ENCODE measurements around the gene COX6B2. TPM values are rescaled to one million over a fixed set of nuclear protein-coding genes. Genes with fewer than 3 reads are reported as not detected.

Gene COX6B2
- total RNA-seq, 1 donor from 2014 or later: 0.50 TPM

DNA sequence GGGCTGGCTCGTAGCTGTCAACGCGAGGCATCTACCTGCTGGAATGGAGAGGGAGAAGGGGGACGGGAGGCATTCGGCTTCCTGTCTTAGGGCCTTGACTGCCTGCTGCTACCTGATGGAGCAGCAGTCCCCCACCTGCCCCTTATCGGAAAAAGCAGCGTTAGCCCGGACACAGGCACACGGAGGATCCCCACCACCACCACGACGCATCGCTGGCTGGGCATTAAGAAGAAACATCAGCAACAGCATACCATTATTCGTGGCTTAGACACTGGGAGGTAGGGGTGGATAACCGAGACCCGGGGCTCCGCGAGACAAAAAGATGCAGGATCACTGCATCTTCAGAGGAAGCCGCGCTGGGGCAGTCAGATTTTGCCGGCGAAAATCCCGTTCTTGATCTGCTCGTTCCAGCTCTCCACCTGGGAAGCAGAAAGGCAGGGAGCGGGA is 1.1 kb downstream of the COX6B2 start:
- Histone ChIP-seq H4K20me1 (ENCODE audit: insufficient read depth, low read length) (peaks cover 11% of the 10 kb centered on the region), H3K27me3 (ENCODE audit: insufficient read depth, low read length) (peaks cover 17% of the 10 kb centered on the region), H3K9ac (ENCODE audit: low read length) (peak overlapping the region; percentile 43), H3K4me3 (ENCODE audit: insufficient read depth, low read depth, low read length) (peak overlapping the region; percentile 17), H3K27ac (ENCODE audit: low read depth, low read length) (no peak overlapping the region), H3K79me2 (ENCODE audit: insufficient read depth, low read length) (no peaks in the 10 kb centered on the region), H3K9me3 (ENCODE audit: insufficient read depth, low read depth, low read length) (no peaks in the 10 kb centered on the region), H2AFZ (ENCODE audit: low read depth, low read length) (peak overlapping the region; percentile 81), H3K4me1 (ENCODE audit: insufficient read depth, low read length) (peaks cover 10% of the 10 kb centered on the region), H3K36me3 (ENCODE audit: insufficient read depth, low read length) (no peaks in the 10 kb centered on the region), H3K4me2 (ENCODE audit: low read length) (peak overlapping the region; percentile 82)
- Mint-ChIP-seq H3K4me3 (ENCODE audit: unreplicated experiment) (peak overlapping the region; percentile 79), H3K27ac (ENCODE audit: unreplicated experiment) (no peak overlapping the region), H3K4me1 (ENCODE audit: low read depth, unreplicated experiment) (peaks cover 1% of the 10 kb centered on the region), H3K36me3 (ENCODE audit: low read depth, unreplicated experiment) (peaks cover 6% of the 10 kb centered on the region), H3K9me3 (ENCODE audit: unreplicated experiment) (peaks cover 6% of the 10 kb centered on the region), H3K27me3 (ENCODE audit: low read depth, unreplicated experiment) (peaks cover 58% of the 10 kb centered on the region)
- no peak for FAIRE-seq
- DNase-seq (ENCODE audit: low read depth): no peak
- TF ChIP-seq EZH2 (IDR thresholded peaks at IDR 0.05; ENCODE audit: insufficient read depth, low read length): no peak
- TF ChIP-seq, protein P1, sequence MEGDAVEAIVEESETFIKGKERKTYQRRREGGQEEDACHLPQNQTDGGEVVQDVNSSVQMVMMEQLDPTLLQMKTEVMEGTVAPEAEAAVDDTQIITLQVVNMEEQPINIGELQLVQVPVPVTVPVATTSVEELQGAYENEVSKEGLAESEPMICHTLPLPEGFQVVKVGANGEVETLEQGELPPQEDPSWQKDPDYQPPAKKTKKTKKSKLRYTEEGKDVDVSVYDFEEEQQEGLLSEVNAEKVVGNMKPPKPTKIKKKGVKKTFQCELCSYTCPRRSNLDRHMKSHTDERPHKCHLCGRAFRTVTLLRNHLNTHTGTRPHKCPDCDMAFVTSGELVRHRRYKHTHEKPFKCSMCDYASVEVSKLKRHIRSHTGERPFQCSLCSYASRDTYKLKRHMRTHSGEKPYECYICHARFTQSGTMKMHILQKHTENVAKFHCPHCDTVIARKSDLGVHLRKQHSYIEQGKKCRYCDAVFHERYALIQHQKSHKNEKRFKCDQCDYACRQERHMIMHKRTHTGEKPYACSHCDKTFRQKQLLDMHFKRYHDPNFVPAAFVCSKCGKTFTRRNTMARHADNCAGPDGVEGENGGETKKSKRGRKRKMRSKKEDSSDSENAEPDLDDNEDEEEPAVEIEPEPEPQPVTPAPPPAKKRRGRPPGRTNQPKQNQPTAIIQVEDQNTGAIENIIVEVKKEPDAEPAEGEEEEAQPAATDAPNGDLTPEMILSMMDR (IDR thresholded peaks at IDR 0.05; ENCODE audit: insufficient read depth, low read depth, low read length): no peak

DNA sequence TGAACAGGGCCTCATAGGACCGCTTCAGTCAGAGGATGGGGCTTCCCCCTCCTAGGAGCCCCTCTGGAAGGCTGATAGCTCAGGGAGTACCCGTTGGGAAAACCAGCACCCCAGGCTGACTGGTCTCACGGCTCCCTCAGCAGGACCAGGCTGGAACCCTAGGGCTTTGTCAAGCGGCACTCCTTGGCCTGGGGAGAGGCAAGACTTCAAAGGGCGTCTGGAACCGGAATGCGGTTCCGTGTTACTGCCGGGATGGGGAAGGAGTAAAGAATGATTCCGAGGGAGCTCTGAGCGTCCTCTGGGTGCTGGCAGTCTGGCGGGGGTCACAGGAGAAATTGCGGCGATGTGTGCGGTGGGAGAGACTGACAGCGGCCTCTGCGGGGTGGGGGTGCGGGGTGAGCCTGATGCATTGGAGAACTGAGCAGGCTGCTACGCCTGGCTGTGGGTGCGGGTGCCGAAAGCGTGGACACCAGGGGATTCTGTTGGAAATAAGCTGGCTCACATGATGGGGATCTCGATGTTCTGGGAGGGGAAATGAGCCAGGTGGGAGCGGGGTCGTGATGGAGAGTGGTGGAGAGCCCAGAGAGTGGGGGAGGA is 1.9 kb downstream of the COX6B2 start:
- Mint-ChIP-seq H3K27ac (ENCODE audit: unreplicated experiment) (peak overlapping the region; percentile 47), H3K9me3 (ENCODE audit: unreplicated experiment) (peaks cover 6% of the 10 kb centered on the region), H3K4me1 (ENCODE audit: low read depth, unreplicated experiment) (peaks cover 4% of the 10 kb centered on the region), H3K4me3 (ENCODE audit: unreplicated experiment) (peak overlapping the region; percentile 61), H3K36me3 (ENCODE audit: low read depth, unreplicated experiment) (peaks cover 10% of the 10 kb centered on the region), H3K27me3 (ENCODE audit: low read depth, unreplicated experiment) (peaks cover 52% of the 10 kb centered on the region)
- H4K20me1 ChIP-seq (ENCODE audit: insufficient read depth, low read length): peaks cover 11% of the 10 kb centered on the region
- H3K27me3 ChIP-seq (ENCODE audit: insufficient read depth, low read length): peaks cover 17% of the 10 kb centered on the region
- TF ChIP-seq EZH2 (IDR thresholded peaks at IDR 0.05; ENCODE audit: insufficient read depth, low read length): no peak
- TF ChIP-seq, protein P1 (IDR thresholded peaks at IDR 0.05; ENCODE audit: insufficient read depth, low read depth, low read length): no peak
- H3K36me3 ChIP-seq (ENCODE audit: insufficient read depth, low read length): no peaks in the 10 kb centered on the region
- no peak overlapping the region for H3K4me2 ChIP-seq (ENCODE audit: low read length)
- no peak overlapping the region for H3K27ac ChIP-seq (ENCODE audit: low read depth, low read length)
- H3K9ac ChIP-seq (ENCODE audit: low read length): no peak overlapping the region
- DNase-seq (ENCODE audit: low read depth): no peak
- no peak overlapping the region for H2AFZ ChIP-seq (ENCODE audit: low read depth, low read length)
- no peak for FAIRE-seq
- no peaks in the 10 kb centered on the region for H3K9me3 ChIP-seq (ENCODE audit: insufficient read depth, low read depth, low read length)
- no peaks in the 10 kb centered on the region for H3K79me2 ChIP-seq (ENCODE audit: insufficient read depth, low read length)
- H3K4me1 ChIP-seq (ENCODE audit: insufficient read depth, low read length): peaks cover 10% of the 10 kb centered on the region
- no peak overlapping the region for H3K4me3 ChIP-seq (ENCODE audit: insufficient read depth, low read depth, low read length)

DNA sequence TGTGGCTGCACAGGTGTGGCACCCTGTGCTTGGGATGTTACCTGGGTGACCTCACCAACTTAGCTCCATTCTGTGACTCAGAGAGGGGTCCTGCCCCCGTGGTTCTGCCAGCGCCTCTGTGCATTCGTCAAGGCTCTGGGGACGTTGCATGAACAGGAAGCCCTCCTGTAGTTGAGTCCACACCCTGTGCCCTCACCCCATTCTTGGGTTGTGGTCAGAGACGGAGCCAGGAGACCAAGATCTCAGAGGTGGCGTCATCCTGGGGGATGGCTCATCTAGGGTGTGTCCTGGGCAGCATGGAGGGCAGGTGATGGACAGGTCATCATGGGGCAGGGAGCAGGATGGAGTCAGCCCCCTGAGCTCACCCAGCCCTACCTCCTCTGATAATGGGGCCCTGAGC is 2.5 kb downstream of the COX6B2 start:
- H3K27ac Mint-ChIP-seq (ENCODE audit: unreplicated experiment): no peak overlapping the region
- FAIRE-seq (no peak), DNase-seq (ENCODE audit: low read depth) (no peak)
- no peak for TF ChIP-seq EZH2 (IDR thresholded peaks at IDR 0.05; ENCODE audit: insufficient read depth, low read length)
- TF ChIP-seq, protein P1 (IDR thresholded peaks at IDR 0.05; ENCODE audit: insufficient read depth, low read depth, low read length): no peak
- H3K9ac ChIP-seq (ENCODE audit: low read length): no peak overlapping the region
- peaks cover 4% of the 10 kb centered on the region for H3K4me1 Mint-ChIP-seq (ENCODE audit: low read depth, unreplicated experiment)
- no peaks in the 10 kb centered on the region for H3K9me3 ChIP-seq (ENCODE audit: insufficient read depth, low read depth, low read length)
- H3K9me3 Mint-ChIP-seq (ENCODE audit: unreplicated experiment): peaks cover 4% of the 10 kb centered on the region
- H3K79me2 ChIP-seq (ENCODE audit: insufficient read depth, low read length): no peaks in the 10 kb centered on the region
- H4K20me1 ChIP-seq (ENCODE audit: insufficient read depth, low read length): peaks cover 11% of the 10 kb centered on the region
- H3K4me2 ChIP-seq (ENCODE audit: low read length): no peak overlapping the region
- no peak overlapping the region for H2AFZ ChIP-seq (ENCODE audit: low read depth, low read length)
- peaks cover 17% of the 10 kb centered on the region for H3K27me3 ChIP-seq (ENCODE audit: insufficient read depth, low read length)
- peaks cover 10% of the 10 kb centered on the region for H3K4me1 ChIP-seq (ENCODE audit: insufficient read depth, low read length)
- peaks cover 47% of the 10 kb centered on the region for H3K27me3 Mint-ChIP-seq (ENCODE audit: low read depth, unreplicated experiment)
- peaks cover 10% of the 10 kb centered on the region for H3K36me3 Mint-ChIP-seq (ENCODE audit: low read depth, unreplicated experiment)
- no peak overlapping the region for H3K4me3 ChIP-seq (ENCODE audit: insufficient read depth, low read depth, low read length)
- no peak overlapping the region for H3K4me3 Mint-ChIP-seq (ENCODE audit: unreplicated experiment)
- H3K36me3 ChIP-seq (ENCODE audit: insufficient read depth, low read length): no peaks in the 10 kb centered on the region
- H3K27ac ChIP-seq (ENCODE audit: low read depth, low read length): no peak overlapping the region

All from astrocyte (in vitro differentiated cells and primary cell).